WTC11 (cell line): Measurements from ENCODE around the gene ZC3H14. TPM values are rescaled to one million over a fixed set of nuclear protein-coding genes. Genes with fewer than 3 reads are reported as not detected.
A peak's percentile ranks its signal among the peaks of the same experiment; 100 is the strongest.

Experiments used
- ATAC-seq: fragments of 200-7000 bp; cut with Tn5 transposase; 2 replicates; pipeline ENCODE4 v1.10.0; 2021; ENCODE audit warnings: mild to moderate bottlenecking, moderate library complexity
- CTCF ChIA-PET: fragments of 300-600 bp; sonication (Branson Sonifier 250); formaldehyde crosslinking; loops from one replicate; lab custom pipeline; 2021; ENCODE audit warnings: antibody characterized with exemption; lab: Charles Lee
- POLR2A ChIA-PET: fragments of 350-600 bp; sonication (Branson Sonifier 250); formaldehyde crosslinking; loops from one replicate; lab custom pipeline; 2021; ENCODE audit warnings: antibody characterized with exemption; lab: Charles Lee
- DNase-seq: peaks from one replicate; pipeline ENCODE4 v3.0.0; 2021; ENCODE audit warnings: low spot score
- H3K27ac Mint-ChIP-seq: 2 replicates; pipeline ENCODE4 v1.8.0; 2021; ENCODE audit warnings: mixed read lengths
- H3K27me3 Mint-ChIP-seq: 2 replicates; pipeline ENCODE4 v1.8.0; 2021; ENCODE audit warnings: low read depth, mild to moderate bottlenecking, moderate library complexity, mixed read lengths
- H3K36me3 Mint-ChIP-seq: 2 replicates; pipeline ENCODE4 v1.8.0; 2021; ENCODE audit warnings: mixed read lengths
- H3K4me1 Mint-ChIP-seq: 2 replicates; pipeline ENCODE4 v1.8.0; 2022; ENCODE audit warnings: mixed read lengths
- H3K4me3 Mint-ChIP-seq: 2 replicates; pipeline ENCODE4 v1.8.0; 2021; ENCODE audit warnings: mild to moderate bottlenecking, moderate library complexity, mixed read lengths
- H3K9me3 Mint-ChIP-seq: 2 replicates; pipeline ENCODE4 v1.8.0; 2021; ENCODE audit warnings: mixed read lengths
- CDX4 ChIP-seq: fragments of 250-450 bp; sonication (Bioruptor Pico); IDR thresholded peaks from 2 replicates; pipeline ENCODE4 v1.9.0; 2021; ENCODE audit warnings: moderate library complexity, mild to moderate bottlenecking, inconsistent platforms, borderline replicate concordance
- CREM ChIP-seq: sonication (generic); formaldehyde crosslinking; IDR thresholded peaks from 2 replicates; pipeline ENCODE4 v1.8.1; 2022; ENCODE audit warnings: mild to moderate bottlenecking, missing genetic modification reagents, moderate library complexity
- E2F5 ChIP-seq: sonication (generic); formaldehyde crosslinking; IDR thresholded peaks from 2 replicates; pipeline ENCODE4 v1.8.1; 2022; ENCODE audit warnings: mild to moderate bottlenecking, moderate library complexity, missing genetic modification reagents
- EMX1 ChIP-seq: fragments of 250-450 bp; sonication (Bioruptor Pico); IDR thresholded peaks from 2 replicates; pipeline ENCODE4 v1.8.0; 2021; ENCODE audit warnings: mild to moderate bottlenecking
- ERG ChIP-seq: fragments of 250-450 bp; sonication (Bioruptor Pico); IDR thresholded peaks from 2 replicates; pipeline ENCODE4 v1.8.0; 2021; ENCODE audit warnings: mild to moderate bottlenecking
- GRHL2 ChIP-seq: fragments of 250-450 bp; sonication (Bioruptor Pico); IDR thresholded peaks from 2 replicates; pipeline ENCODE4 v1.8.0; 2022; ENCODE audit warnings: mild to moderate bottlenecking, moderate library complexity; ENCODE audit not compliant: insufficient replicate concordance, severe bottlenecking
- HMGXB4 ChIP-seq: sonication (generic); formaldehyde crosslinking; IDR thresholded peaks from 2 replicates; pipeline ENCODE4 v1.8.1; 2023; ENCODE audit warnings: mild to moderate bottlenecking, moderate library complexity, missing genetic modification reagents
- IRF1 ChIP-seq: sonication (generic); formaldehyde crosslinking; IDR thresholded peaks from 2 replicates; pipeline ENCODE4 v1.8.0; 2023; ENCODE audit warnings: missing genetic modification reagents
- IRF2 ChIP-seq: sonication (generic); formaldehyde crosslinking; IDR thresholded peaks from 2 replicates; pipeline ENCODE4 v1.8.0; 2022; ENCODE audit warnings: low read depth, missing genetic modification reagents, borderline replicate concordance
- MAX ChIP-seq: sonication (generic); formaldehyde crosslinking; IDR thresholded peaks from 2 replicates; pipeline ENCODE4 v1.8.0; 2022; ENCODE audit warnings: mild to moderate bottlenecking, missing genetic modification reagents
- MLX ChIP-seq: sonication (generic); formaldehyde crosslinking; IDR thresholded peaks from 2 replicates; pipeline ENCODE4 v1.8.1; 2023; ENCODE audit warnings: mild to moderate bottlenecking, missing genetic modification reagents, moderate library complexity
- MXD4 ChIP-seq: fragments of 250-450 bp; sonication (Bioruptor Pico); IDR thresholded peaks from 2 replicates; pipeline ENCODE4 v1.8.0; 2021; ENCODE audit warnings: mild to moderate bottlenecking, moderate library complexity, borderline replicate concordance
- NR1H2 ChIP-seq: sonication (generic); formaldehyde crosslinking; IDR thresholded peaks from 2 replicates; pipeline ENCODE4 v1.9.0; 2021; ENCODE audit warnings: mild to moderate bottlenecking, moderate library complexity, missing genetic modification reagents
- PRRX2 ChIP-seq: fragments of 250-450 bp; sonication (Bioruptor Pico); IDR thresholded peaks from 2 replicates; pipeline ENCODE4 v1.8.0; 2021; ENCODE audit warnings: mild to moderate bottlenecking
- SP1 ChIP-seq: sonication (generic); formaldehyde crosslinking; conservative IDR thresholded peaks from 2 replicates; pipeline ENCODE4 v1.8.1; 2022; ENCODE audit warnings: missing genetic modification reagents
- ZNF317 ChIP-seq: sonication (generic); formaldehyde crosslinking; IDR thresholded peaks from 2 replicates; pipeline ENCODE4 v1.8.1; 2023; ENCODE audit warnings: low read depth, mild to moderate bottlenecking, moderate library complexity, missing genetic modification reagents, borderline replicate concordance
- ZNF671 ChIP-seq: fragments of 250-450 bp; sonication (Bioruptor Pico); IDR thresholded peaks from 2 replicates; pipeline ENCODE4 v1.8.0; 2021; ENCODE audit warnings: mild to moderate bottlenecking
- ZSCAN18 ChIP-seq: fragments of 250-450 bp; sonication (Bioruptor Pico); IDR thresholded peaks from 2 replicates; pipeline ENCODE4 v2.1.2; 2022; ENCODE audit warnings: mild to moderate bottlenecking, moderate library complexity
- total RNA-seq: library from RNA; stranded (reverse); gene quantifications from 3 replicates; pipeline ENCODE4 v1.2.3, GENCODE V29; 2021

The ZC3H14 gene
- total RNA-seq, 1 experiment from 2014 or later = 64.9 TPM

- peak; percentile 41; the same call in 1 of the 2 replicates for TF ChIP-seq MAX (CRISPR knock-in tag)
- TF ChIP-seq ZNF671 (CRISPR knock-in tag) = no peak
- no peak for TF ChIP-seq IRF1 (CRISPR knock-in tag)
- no peak for TF ChIP-seq IRF2 (CRISPR knock-in tag)
- peak; percentile 71; the same call in 1 of the 2 replicates for TF ChIP-seq SP1 (CRISPR knock-in tag)
- TF ChIP-seq MLX = no peak
- TF ChIP-seq CDX4 (CRISPR knock-in tag) = no peak
- peak; percentile 69; the same call in 1 of the 2 replicates for TF ChIP-seq E2F5 (CRISPR knock-in tag)
- TF ChIP-seq MXD4 (CRISPR knock-in tag) = no peak
- peak; percentile 70; the same call in 1 of the 2 replicates for TF ChIP-seq CREM (CRISPR knock-in tag)
- no peak for TF ChIP-seq GRHL2
- no peak for TF ChIP-seq NR1H2
- TF ChIP-seq HMGXB4 = peak; percentile 45; the same call in 1 of the 2 replicates
- no peak for TF ChIP-seq EMX1
These were observed 8.2 kb upstream of the ZC3H14 start, which contains the start of gene PTPN21 (continued) for GRCh38 chr14:88554457-88555286.

- no peak overlapping the region for H3K27ac Mint-ChIP-seq
- ATAC-seq (no peak), DNase-seq (no peak)
- H3K4me1 Mint-ChIP-seq = peaks cover 21% of the 10 kb centered on the region
- peaks cover 4% of the 10 kb centered on the region; the same call in 1 of the 2 replicates for H3K27me3 Mint-ChIP-seq
- no peak overlapping the region for H3K4me3 Mint-ChIP-seq
- H3K36me3 Mint-ChIP-seq = no peaks in the 10 kb centered on the region
- CTCF ChIA-PET = no interaction called here
- no peaks in the 10 kb centered on the region for H3K9me3 Mint-ChIP-seq
- no peak for TF ChIP-seq ZNF317 (CRISPR knock-in tag)
- TF ChIP-seq, all 79 proteins: peak for 0
- POLR2A ChIA-PET = no interaction called here
These were observed 6.3 kb upstream of the ZC3H14 start for GRCh38 chr14:88556581-88556980.

GRCh38 chr14:88559852-88560251 is 3.0 kb upstream of the ZC3H14 start:
- DNase-seq (no peak), ATAC-seq (no peak)
- TF ChIP-seq ZSCAN18 (CRISPR knock-in tag) (no peak), PRRX2 (CRISPR knock-in tag) (no peak), ERG (no peak), GRHL2 (no peak)
- POLR2A ChIA-PET = no interaction called here
- Mint-ChIP-seq H3K9me3 (no peaks in the 10 kb centered on the region), H3K27me3 (no peaks in the 10 kb centered on the region; the same call in 1 of the 2 replicates), H3K36me3 (0 out of 2 replicates have a peak, but pooled peaks cover 3% of the 10 kb centered on the region), H3K4me3 (no peak overlapping the region), H3K27ac (no peak overlapping the region), H3K4me1 (peaks cover 29% of the 10 kb centered on the region)
- CTCF ChIA-PET = interaction anchor here (0.6 to 1.4 kb wide), 3 partner anchors 68 to 371 kb away, joined by 3 to 13 read pairs (median 4); no protein-coding TSS in a partner anchor
